NCI-H146 (cell line): Measurements from ENCODE around the gene TMEM248.
A peak's percentile ranks its signal among the peaks of the same experiment; 100 is the strongest.
"Not testable (repeated sequence)": the region's sequence is repeated elsewhere in the genome, so short reads cannot be mapped to it uniquely, and the experiment has no call there.

Experiments
- DNase-seq: peaks from one replicate; lab custom pipeline; 2025; lab: John Stamatoyannopoulos, UW

TMEM248 gene

DNA sequence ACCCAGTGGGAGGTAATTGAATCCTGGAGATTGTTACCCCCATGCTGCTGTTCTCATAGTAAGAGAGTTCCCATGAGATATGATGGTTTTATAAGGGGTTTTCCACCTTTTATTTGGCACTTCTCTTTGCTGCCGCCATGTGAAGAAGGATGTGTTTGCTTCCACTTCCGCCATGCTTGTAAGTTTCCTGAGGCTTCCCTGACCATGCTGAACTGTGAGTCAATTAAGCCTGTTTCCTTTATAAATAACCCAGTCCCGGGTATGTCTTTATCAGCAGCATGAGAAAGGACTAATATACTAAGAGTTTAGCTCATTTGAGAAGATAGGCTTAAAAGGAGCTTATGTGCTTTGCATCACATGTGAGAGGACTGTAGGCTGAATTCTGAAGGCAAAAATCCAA, 29.3 kb downstream of the TMEM248 start:
- no peak for DNase-seq

GRCh38 chr7:66950763-66951162, 29.7 kb downstream of the TMEM248 start:
- DNase-seq, result no peak

DNA sequence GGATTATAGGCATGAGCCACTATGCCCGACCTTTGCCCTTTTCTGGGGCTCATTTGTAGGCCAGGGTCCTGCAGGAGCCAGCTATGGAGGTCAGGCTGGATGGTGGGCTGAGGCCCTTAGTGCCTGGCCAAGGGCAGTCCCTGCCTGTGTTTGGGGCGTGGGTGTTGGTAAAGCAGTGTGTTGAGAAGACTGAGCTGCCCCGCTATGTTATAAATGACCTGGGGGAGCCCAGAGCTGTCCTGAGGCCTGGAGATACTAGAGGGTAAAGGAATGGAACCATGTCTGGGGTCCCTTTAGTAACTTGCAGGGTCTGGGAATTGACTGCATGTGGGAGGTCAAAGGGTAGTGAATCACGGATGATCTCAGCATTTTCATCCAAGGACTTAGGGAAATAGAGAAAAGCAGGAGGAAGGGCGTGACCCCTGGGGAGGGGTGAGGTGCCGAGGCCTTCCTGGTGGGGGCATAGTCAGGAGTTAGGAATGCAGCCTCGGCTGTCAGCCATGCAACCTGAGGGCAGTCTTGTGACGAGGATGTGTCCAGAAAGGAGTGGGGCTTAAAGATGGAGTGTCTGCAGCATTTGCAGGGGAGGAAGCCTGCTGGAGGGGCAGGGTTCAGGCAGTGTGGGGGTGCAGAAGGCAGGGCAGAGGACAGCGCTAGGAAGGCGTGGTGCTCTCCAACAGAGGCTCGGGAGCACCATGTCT, 31.5 kb downstream of the TMEM248 start:
- DNase-seq, result no peak

- DNase-seq, result no peak
Measured at GRCh38 chr7:66953044-66953427, 32.0 kb downstream of the TMEM248 start.

DNA sequence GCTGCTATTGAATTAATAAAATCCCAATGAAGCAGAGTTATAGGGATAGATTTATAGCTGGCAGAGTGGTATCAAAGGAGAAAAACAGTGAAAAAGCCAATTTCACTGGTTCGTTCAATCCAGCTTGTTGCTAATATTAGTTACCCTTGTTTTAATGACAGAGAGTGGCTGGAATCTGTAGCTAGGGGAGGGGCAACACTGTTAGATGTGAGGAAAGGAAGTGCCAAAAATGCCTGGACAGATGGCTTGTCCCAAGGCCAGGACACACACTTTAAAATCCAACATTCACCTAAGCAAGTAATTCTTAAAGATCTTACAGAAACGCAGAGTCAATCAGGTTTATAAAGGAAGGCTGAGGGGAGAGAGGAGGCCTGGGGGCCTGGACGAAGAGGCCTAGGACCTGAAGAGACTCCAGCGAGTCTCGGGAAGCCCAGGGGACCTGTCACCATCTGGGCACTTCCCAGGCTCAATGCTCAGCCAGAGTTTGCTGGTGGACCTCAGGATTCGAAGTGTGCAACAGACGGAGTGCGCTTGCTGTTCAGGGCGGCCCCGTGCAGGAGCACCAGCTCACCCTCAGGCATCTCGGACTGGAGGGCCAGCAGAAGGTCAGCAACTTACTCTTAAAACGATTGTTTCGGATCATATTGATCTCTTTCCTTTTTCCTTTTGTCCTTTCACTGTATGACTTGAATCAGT, 36.7 kb downstream of the TMEM248 start:
- no peak for DNase-seq

DNA sequence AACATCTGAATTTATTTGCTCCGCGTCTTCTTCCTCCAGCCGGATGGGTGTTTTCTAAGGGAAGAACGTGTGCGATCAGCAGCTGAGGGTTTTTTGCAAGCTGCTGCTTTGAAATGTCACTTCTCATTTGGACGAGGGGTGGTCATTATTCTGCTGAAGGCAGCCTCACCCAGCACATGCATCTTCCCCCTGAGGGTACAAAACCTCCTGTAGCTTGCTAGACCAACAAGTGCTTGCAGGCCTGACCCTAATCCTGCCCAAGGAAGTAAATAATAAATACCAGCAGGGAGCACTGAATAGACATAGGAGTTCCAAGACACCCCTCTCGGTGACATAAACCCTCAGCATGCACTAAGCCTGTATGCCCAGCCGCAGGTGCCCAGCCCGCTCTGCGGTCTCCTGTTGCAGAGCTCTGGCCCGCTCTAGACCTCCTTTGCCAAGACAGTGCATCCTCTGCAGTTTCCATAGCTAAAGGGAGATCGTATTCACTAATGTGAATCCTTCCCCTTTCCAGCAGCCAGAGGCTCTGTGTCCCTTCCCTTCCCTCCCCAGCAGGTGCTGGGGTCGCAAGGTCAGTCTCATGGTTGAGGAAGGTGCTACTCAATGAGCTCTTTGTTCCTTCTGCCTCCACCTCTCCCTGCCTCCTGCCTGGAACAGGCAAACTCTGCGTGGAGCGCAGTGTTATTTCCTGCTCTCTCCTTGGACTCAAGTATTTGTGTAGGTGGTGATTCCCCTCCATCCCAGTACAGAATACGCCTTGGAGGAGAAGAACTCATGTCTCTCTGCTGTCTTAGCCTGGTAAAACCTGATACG, 37.7 kb downstream of the TMEM248 start:
- no peak for DNase-seq

DNA sequence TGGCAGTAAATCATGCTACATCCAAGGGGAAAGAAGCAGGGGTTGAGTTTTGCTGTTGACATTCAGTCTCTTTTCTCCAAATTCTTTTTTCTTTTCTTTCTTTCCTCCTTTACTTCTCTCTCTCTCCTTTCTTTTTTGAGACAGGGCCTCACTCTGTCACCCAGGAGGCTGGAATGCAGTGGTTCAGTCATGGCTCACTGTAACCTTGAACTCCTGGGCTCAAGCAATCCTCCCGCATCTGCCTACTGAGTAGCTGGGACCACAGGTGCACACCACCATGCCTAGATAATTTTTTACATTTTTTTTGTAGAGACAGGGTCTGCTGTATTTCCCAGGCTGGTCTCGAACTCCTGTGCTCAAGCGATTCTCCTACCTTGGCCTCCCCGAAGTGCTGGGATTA, 39.2 kb downstream of the TMEM248 start:
- no peak for DNase-seq

DNA sequence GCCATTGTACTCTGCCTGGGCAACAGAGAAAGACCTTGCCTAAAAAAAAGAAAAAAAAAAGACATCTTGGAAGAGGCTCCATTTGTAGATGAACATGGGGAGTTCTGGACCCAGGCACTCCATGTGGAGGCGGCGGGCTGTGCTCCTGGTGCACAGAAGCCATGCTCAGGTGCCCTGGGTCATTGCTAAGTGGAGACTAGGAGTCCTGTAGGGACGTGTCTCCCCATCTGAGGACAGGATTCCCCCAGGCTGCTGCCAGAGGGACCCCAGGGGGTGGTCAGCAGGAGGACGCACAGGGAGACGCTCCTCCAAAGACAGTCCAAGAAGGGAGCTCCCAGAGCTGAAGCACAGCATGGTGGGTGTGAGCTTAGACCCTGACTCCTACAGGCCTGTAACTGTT, 40.1 kb downstream of the TMEM248 start:
- DNase-seq, result no peak

GRCh38 chr7:66964411-66964810, 43.4 kb downstream of the TMEM248 start:
- no peak for DNase-seq

GRCh38 chr7:66967029-66967428, 46.0 kb downstream of the TMEM248 start:
- no peak for DNase-seq

- not testable (repeated sequence) for DNase-seq
Measured at GRCh38 chr7:66969001-66969400, 48.0 kb downstream of the TMEM248 start.

DNA sequence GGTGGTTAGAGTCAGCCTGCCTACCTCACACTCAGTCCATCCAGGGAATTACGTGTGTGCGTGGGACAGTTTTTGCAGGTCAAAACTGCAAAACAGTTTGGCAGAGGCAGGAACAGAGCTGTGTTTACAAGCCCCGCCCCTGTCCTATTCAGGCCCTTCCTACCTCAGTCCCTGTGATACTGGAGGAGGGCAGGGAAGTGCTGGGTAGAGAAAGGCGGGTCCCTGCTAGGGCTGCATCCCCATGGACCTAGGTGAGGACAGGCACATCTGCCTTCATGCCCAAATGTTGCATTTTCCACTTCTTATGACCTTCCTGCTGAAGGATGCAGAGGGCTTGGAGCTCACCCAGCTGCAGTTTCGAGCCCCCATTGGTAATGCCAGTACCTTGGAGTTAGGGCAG, 49.3 kb downstream of the TMEM248 start:
- no peak for DNase-seq

DNA sequence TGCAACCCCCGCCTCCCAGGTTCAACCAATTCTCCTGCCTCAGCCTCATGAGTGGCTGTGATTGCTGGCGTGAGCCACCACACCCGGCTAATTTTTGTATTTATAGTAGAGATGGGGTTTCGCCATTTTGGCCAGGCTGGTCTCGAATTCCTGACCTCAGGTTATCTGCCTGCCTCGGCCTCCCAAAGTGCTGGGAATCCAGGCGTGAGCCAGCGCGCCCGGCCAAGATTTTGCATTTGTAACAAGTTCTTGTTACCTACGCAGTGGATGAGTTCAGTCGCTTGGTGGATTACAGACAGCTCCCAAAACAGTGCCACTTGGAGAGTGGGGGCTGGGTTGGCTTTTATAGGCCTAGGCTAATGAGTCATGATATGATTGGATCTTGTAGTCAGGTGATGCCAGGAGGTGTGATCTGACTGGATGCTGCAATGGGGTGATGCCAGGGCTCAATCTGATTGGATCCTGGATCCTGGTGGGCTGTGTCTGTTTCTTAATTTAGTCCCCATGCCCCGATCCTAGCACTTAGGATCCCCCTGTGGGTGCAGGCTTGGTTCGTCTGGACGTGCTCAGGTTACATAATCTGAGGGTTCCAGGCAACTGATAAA, 54.1 kb downstream of the TMEM248 start:
- no peak for DNase-seq

- not testable (repeated sequence) for DNase-seq
Measured at GRCh38 chr7:66978312-66978711, 57.3 kb downstream of the TMEM248 start.

GRCh38 chr7:66979013-66979412, 58.0 kb downstream of the TMEM248 start:
- not testable (repeated sequence) for DNase-seq

- DNase-seq, result not testable (repeated sequence)
Measured at GRCh38 chr7:66980336-66980735, 59.3 kb downstream of the TMEM248 start.

DNA sequence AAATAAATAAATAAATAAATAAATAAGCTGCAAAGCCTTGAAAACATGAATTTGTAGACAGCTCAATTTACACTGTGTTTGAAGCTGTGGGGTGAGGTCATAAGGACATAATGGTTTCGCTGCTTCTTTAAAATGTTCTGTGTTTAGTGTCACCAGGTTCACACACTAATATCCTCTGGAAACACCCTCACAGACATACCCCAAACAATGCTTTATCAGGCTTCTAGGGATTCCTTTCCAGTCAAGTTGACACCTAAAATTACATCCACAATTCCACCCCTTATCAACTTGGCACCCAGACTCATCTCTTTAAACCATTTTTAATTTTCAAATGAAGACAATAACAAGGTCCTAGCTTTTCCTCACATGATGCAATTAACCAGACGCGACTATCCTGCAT, 68.5 kb downstream of the TMEM248 start:
- not testable (repeated sequence) for DNase-seq

- DNase-seq, result not testable (repeated sequence)
Measured at GRCh38 chr7:66994051-66994450, 73.0 kb downstream of the TMEM248 start.

- peak; percentile 42 for DNase-seq
Measured at GRCh38 chr7:66994691-66995049, 73.6 kb downstream of the TMEM248 start.

GRCh38 chr7:66995050-66995776, 74.2 kb downstream of the TMEM248 start, which contains the start of gene SBDS:
TSS of gene SBDS (minus strand) at chr7:66995586. CDS start at chr7:66995417, 169 bp downstream.
- peak; percentile 98 for DNase-seq

DNA sequence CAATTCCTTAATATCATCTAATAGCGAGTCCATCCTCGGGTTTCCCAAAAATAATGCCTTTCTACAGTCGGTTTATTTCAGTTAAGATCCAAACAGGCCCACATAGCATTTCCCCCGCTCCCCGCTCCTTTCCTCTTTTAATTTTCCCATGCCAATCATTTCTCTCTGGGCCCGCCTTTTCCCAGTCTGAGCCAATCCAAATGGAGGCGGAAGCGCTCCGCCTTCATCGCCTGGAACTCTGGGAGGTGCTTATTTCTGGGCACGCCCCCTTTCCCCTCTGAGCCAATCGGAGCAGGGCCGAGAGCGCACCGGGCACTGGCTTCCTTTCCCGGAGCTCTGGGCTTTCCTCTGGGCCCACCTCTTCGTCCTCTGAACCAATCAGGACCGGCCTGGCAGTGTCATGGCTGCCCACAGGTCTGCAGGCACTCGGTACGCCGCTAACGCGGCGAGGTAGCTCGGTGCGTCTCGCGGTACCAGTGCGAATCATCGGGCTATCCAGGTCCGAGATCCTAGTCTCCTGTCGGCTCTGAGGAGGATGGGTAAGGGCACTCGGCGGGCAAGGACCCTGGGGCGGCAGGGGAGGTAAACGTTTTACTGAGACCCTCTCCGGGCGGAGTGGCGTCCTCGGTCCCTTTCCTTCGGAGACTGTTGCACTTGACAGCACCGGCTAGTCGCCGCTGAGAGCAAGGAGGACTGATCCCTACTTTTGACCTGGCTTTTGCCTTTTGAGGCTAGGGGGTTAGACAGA, 75.6 kb downstream of the TMEM248 start, which contains the start of gene TYW1:
TSS of gene TYW1 (plus strand) at position 390 of the 748 bp plus-strand sequence. CDS start at position 536, 146 bp downstream.
- DNase-seq, result peak; percentile 98
